ENCODE measurements around the gene MAP2K3. TPM values are rescaled to one million over a fixed set of nuclear protein-coding genes. Genes with fewer than 3 reads are reported as not detected.
"Not testable (repeated sequence)": the region's sequence is repeated elsewhere in the genome, so short reads cannot be mapped to it uniquely, and the experiment has no call there.

Gene MAP2K3
- total RNA-seq, 1 donor from 2014 or later = 57.8 TPM

DNA sequence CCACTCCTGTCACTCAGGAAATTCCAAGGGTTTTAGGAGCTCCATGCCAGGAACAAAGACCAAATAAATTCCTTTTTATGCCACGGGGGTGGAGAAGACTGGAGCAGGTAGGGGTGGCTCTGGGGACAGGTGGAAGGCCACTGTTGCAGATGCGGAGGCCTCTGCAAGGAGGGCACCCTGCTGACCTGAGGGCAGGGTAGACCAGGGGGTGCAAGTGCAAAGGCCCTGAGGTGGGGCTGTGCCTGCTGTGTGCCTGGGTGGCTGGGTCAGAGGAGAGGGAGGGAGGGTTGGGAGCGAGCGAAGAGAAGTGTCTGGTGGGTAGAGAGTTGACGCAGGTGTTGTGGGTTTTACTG, 22.7 kb downstream of the MAP2K3 start:
- intact Hi-C loops (cut with micrococcal nuclease) = not testable (repeated sequence)

GRCh38 chr17:21308931-21309381, 24.4 kb downstream of the MAP2K3 start:
- intact Hi-C loops (cut with micrococcal nuclease) = not testable (repeated sequence)

GRCh38 chr17:21310061-21310765, 25.7 kb downstream of the MAP2K3 start:
- intact Hi-C loops (cut with micrococcal nuclease) = not testable (repeated sequence)

DNA sequence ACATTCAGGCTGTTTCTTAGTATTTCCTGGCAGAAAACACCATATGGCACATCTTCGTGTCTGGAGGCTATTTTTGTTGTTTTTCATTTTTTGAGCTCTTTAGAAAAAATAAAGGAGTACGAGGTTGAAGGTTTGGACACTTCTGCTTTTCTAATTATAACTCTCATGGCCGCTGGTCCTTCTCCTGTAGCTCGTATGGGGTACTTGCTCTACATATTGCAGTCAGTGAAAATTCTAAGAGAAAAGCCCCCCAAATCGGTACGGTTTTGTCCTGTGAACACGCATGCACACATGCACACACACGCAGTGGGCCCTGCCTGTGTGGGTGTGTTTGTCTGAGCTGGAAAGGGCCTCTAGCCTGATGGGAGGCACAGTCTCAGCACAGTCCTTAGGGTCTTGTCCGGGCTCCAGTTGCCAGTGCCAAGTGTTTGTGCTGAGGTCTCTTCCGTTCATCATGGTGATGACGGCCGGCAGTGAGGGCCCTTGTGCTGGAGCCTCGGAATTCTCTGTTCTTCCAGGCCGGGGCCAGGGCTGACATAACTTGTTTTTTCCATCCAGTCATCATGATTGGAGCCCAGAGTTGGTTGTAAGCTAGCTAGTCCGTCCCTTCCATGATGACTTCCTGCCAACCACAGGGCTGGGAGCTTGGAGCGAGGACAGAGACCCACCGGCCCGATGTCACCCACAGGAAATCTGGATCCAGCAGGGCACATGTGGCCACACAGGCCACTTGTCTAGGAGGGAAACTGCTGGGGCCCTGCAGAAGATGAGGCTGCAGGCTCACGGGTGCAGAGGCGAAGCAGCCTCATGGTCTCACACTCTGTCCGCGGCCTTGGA, 26.5 kb downstream of the MAP2K3 start:
- intact Hi-C loops (cut with micrococcal nuclease) = not testable (repeated sequence)

DNA sequence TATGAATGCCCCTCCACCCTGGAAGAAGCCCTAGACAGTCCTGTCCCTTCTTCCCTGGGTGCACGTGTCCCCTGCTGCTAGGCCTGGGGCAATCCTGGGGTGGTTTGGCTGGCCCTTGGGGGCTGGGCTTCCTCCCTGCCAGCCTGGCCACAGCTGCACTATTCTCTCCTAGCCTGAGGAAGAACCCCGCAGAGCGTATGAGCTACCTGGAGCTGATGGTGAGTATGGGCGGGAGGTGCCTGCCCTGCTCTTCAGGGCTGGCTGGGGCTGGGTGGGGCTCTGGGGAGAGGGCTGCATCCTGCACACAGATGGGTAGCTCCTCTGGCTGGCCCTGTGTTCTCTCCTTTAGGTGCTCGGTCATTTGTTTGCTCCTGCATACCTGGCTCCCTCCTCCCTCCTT, 28.8 kb downstream of the MAP2K3 start:
- intact Hi-C loops (cut with micrococcal nuclease) = no loop called here

DNA sequence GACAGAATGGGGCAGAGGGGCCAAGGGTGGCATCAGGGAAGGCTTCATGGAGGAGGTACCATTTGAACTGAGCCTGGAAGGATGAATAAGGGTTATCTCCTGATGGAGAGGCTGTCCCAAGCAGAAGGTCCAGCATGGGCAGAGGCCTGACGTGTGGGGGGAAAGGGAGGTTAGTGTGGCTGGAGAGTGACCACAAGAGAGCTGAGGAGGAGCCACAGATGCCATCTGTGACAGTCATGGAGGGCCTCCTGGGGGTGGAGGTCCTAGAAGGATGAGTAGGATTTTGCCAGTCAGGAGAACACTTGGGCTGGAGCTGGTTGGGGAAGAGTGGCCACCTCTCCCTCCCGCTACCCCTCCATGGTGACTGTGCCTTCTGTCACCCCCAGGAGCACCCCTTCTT, 29.2 kb downstream of the MAP2K3 start:
- intact Hi-C loops (cut with micrococcal nuclease) = not testable (repeated sequence)

- intact Hi-C loops (cut with micrococcal nuclease) = not testable (repeated sequence)
Observed at GRCh38 chr17:21314261-21314664, 29.8 kb downstream of the MAP2K3 start.

- intact Hi-C loops (cut with micrococcal nuclease) = not testable (repeated sequence)
Observed at GRCh38 chr17:21314701-21315111, 30.2 kb downstream of the MAP2K3 start.

DNA sequence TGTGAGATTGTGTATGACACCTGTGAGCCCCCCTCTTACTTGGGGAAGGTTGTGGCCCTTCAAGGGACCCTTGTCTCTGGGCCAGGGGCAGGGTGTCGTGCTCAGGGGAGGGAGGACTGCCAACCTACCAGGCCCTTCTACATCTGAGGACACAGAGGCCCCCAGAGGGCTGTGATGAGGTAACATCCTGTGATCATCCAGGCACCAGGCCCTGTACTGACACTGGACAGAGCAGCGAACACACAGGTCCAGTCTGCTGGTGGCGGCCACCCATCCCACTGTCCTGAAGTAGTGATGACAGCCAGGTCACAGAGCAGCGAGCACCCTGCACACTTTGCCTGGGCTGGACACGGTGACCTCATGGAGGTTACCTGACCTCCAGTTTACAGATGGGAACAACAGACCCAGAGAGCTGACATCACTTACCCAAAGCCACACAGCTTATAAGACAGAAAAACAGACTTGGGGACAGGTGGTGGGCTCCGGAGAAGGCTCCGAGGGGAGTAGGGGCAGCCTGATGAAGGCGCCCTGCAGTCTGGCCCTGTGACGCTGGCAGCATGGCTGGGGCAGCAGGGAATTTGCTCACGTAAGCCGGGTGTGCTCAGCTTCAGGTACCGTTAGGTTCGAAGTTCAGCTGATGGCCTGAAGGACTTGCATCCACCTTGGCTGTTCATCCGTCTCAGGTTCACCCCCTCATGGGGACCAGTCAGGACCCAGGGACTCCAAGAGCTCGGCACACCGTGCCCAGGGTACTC, 30.9 kb downstream of the MAP2K3 start:
- intact Hi-C loops (cut with micrococcal nuclease) = not testable (repeated sequence)

GRCh38 chr17:21316212-21316886, 31.8 kb downstream of the MAP2K3 start:
- intact Hi-C loops (cut with micrococcal nuclease) = not testable (repeated sequence)

DNA sequence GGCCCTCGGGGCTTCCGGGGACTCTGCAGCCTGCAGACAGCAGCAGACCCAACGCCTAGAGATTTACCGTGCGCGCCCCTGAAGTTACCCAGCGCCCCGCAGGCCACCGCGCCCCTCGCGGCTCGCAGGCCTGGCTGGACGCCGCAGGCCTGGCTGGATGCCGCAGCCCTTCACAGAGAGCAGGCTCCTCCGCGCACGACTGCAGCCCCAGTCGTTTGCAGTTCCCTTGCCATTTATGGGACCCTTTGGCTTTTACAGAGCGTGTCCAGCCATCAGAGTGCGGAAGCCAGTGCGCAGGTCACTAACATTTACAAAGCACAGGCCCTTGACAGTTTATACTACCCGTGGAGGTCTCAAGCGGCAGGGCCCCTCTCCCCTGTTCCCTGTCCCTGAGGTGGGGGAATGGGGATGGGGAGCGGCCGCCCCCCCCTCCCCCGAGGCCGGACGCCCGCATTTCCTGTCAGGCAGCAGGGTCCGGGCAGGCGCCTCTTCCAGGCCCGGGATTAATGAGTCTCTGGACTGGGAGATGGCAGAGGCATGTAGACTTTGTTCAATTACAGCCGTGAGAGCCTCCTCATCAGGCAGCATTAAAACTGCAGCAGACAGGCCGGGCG, 32.5 kb downstream of the MAP2K3 start:
- intact Hi-C loops (cut with micrococcal nuclease) = not testable (repeated sequence)

GRCh38 chr17:21317821-21318220, 33.3 kb downstream of the MAP2K3 start:
- intact Hi-C loops (cut with micrococcal nuclease) = not testable (repeated sequence)

GRCh38 chr17:21318439-21318838, 33.9 kb downstream of the MAP2K3 start:
- intact Hi-C loops (cut with micrococcal nuclease) = no loop called here

DNA sequence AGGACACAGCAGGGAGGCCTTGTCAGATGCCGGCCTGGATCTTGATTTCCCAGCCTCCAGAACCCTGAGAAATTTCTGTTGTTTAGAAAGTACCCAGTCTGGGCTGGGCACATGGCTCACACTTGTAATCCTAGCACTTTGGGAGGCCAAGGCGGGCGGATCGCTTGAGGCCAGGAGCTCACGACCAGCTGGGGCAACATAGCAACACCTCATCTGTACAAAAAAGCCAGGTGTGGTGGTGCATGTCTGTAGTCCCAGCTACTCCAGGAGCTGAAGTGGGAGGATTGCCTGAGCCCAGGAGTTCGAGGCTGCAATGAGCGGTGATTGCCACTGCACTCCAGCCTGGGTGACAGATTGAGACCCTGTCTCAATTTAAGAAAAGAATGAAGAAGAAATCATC, 34.3 kb downstream of the MAP2K3 start:
- intact Hi-C loops (cut with micrococcal nuclease) = not testable (repeated sequence)

GRCh38 chr17:21319256-21319655, 34.7 kb downstream of the MAP2K3 start:
- intact Hi-C loops (cut with micrococcal nuclease) = not testable (repeated sequence)

GRCh38 chr17:21319686-21320375, 35.3 kb downstream of the MAP2K3 start:
- intact Hi-C loops (cut with micrococcal nuclease) = loop anchor here (5.0 kb wide), 1 partner anchor 192 kb away; no protein-coding TSS in a partner anchor

DNA sequence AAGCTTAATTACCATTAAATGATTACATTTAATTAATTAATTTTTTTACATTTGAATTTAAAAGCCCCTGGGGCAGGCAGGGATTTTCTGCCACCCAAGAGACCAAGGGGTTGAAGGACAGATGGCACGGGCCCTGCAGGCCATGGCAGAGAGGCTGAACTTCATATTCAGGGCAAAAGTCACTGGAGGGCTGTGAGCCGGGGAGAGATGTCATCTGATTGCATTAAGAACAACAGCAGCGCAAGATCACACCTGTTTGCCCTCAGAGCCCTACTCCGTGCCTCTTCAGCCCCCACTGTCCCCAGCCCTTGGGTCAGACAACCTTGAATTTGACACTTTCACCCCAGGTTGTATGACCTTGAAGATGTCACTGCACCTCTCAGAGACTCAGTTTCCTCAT, 35.9 kb downstream of the MAP2K3 start:
- intact Hi-C loops (cut with micrococcal nuclease) = loop anchor here (5.0 kb wide), 1 partner anchor 192 kb away; no protein-coding TSS in a partner anchor

- intact Hi-C loops (cut with micrococcal nuclease) = loop anchor here (5.0 kb wide), 1 partner anchor 191 kb away; no protein-coding TSS in a partner anchor
Observed at GRCh38 chr17:21321061-21321460, 36.5 kb downstream of the MAP2K3 start.

DNA sequence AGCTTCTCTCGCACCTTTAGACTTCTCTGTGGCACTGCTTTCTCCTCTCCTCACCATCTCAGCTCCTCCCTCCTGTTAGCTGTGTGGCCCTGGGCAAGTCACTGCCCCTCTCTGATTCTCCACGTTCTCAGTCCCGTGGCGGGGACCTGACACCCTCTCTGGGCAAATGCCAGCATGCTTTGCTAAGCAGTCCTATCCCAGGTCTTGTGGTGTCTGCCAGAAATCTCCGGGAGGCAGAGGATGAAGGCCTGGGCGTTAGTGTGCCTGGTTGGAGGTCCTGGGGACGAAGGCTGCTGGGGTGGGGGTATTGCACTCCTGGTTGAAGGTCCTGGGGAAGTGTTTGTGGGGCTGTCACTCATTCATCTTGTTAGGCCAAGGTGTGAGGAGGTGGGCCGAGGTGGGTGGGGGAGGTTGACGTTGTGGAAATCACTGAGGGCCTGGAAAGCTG, 37.3 kb downstream of the MAP2K3 start:
- intact Hi-C loops (cut with micrococcal nuclease) = loop anchor here (2.0 to 5.0 kb wide), 2 partner anchors 37 to 191 kb away; partner anchors contain the start of gene MAP2K3
